Astrocyte (in vitro differentiated cells and primary cell): ENCODE data around the gene TRERF1.

ENCODE experiments used
- CTCF ChIP-seq: IDR thresholded peaks from 2 replicates; pipeline ENCODE4 v1.5.1; 2011; ENCODE audit warnings: low read depth, mild to moderate bottlenecking, inconsistent platforms, low read length, moderate library complexity; ENCODE audit not compliant: insufficient read depth
- EZH2 ChIP-seq: IDR thresholded peaks from 2 replicates; pipeline ENCODE4 v1.6.1; 2012; ENCODE audit warnings: mild to moderate bottlenecking, low read length, inconsistent platforms; ENCODE audit not compliant: insufficient read depth

- TF ChIP-seq CTCF = no peak
- TF ChIP-seq EZH2 = no peak
These were observed 90.7 kb downstream of the TRERF1 start for GRCh38 chr6:42361036-42361435.
